HepG2 (cell line): Measurements from ENCODE around the gene LYSMD1. TPM values are rescaled to one million over a fixed set of nuclear protein-coding genes. Genes with fewer than 3 reads are reported as not detected.

Experiments
- ARHGAP35 ChIP-seq: sonication (generic); formaldehyde crosslinking; IDR thresholded peaks from 2 replicates; pipeline ENCODE4 v1.9.0; 2022; ENCODE audit warnings: mild to moderate bottlenecking, inconsistent platforms, moderate library complexity, missing genetic modification reagents, borderline replicate concordance
- ATF7 ChIP-seq, 2 experiments: fragments of 450-650 bp in 1 of 2; sonication (generic) in 1 of 2; formaldehyde crosslinking in 1 of 2; IDR thresholded peaks; 2 replicates each; pipeline versions ENCODE4 v1.4.0 to v1.6.1; 2016 to 2020; ENCODE audit warnings: antibody characterized with exemption in 1 of 2, mild to moderate bottlenecking in 1 of 2, missing genetic modification reagents in 1 of 2
- FOXJ3 ChIP-seq: sonication (generic); formaldehyde crosslinking; IDR thresholded peaks from 2 replicates; pipeline ENCODE4 v1.4.0; 2020; ENCODE audit warnings: missing genetic modification reagents, mild to moderate bottlenecking, borderline replicate concordance
- GLMP ChIP-seq: sonication (generic); formaldehyde crosslinking; IDR thresholded peaks from 2 replicates; pipeline ENCODE4 v1.9.0; 2021; ENCODE audit warnings: missing genetic modification reagents, mild to moderate bottlenecking, borderline replicate concordance
- GRHL1 ChIP-seq: sonication (generic); formaldehyde crosslinking; conservative IDR thresholded peaks from 2 replicates; pipeline ENCODE4 v1.8.0; 2022; ENCODE audit warnings: missing genetic modification reagents
- HHEX ChIP-seq: IDR thresholded peaks from 2 replicates; pipeline ENCODE4 v1.6.1; 2016; ENCODE audit warnings: control low read depth
- IKZF4 ChIP-seq: sonication (generic); formaldehyde crosslinking; IDR thresholded peaks from 2 replicates; pipeline ENCODE4 v1.5.1; 2020; ENCODE audit warnings: borderline replicate concordance, mild to moderate bottlenecking, low read depth, missing genetic modification reagents; ENCODE audit errors: not compliant biosample characterization
- KLF6 ChIP-seq: IDR thresholded peaks from 2 replicates; pipeline ENCODE4 v1.8.0; 2016; ENCODE audit warnings: missing biosample characterization, missing genetic modification reagents
- LRRFIP1 ChIP-seq: sonication (generic); formaldehyde crosslinking; conservative IDR thresholded peaks from 2 replicates; pipeline ENCODE4 v1.4.0; 2020; ENCODE audit warnings: missing genetic modification reagents
- NCOA2 ChIP-seq: sonication (generic); formaldehyde crosslinking; IDR thresholded peaks from 2 replicates; pipeline ENCODE4 v1.8.0; 2022; ENCODE audit warnings: inconsistent platforms
- SALL2 ChIP-seq: sonication (generic); formaldehyde crosslinking; IDR thresholded peaks from 2 replicates; pipeline ENCODE4 v1.8.1; 2023; ENCODE audit warnings: mild to moderate bottlenecking, missing genetic modification reagents, inconsistent platforms
- SMARCC2 ChIP-seq: fragments of 450-650 bp; IDR thresholded peaks from 2 replicates; pipeline ENCODE4 v1.6.1; 2017; ENCODE audit warnings: antibody characterized with exemption, mild to moderate bottlenecking
- SOX6 ChIP-seq, 2 experiments: fragments of 450-650 bp in 1 of 2; sonication (generic) in 1 of 2; formaldehyde crosslinking in 1 of 2; IDR thresholded peaks; 2 replicates each; pipeline versions ENCODE4 v1.4.0 to v1.6.1; 2017 to 2020; ENCODE audit warnings: antibody characterized with exemption in 1 of 2, mild to moderate bottlenecking in 1 of 2, missing genetic modification reagents in 1 of 2
- SRF ChIP-seq: IDR thresholded peaks from 2 replicates; pipeline ENCODE4 v1.6.1; 2011; ENCODE audit warnings: mild to moderate bottlenecking, low read depth, low read length, moderate library complexity
- ZFP82 ChIP-seq: sonication (generic); formaldehyde crosslinking; IDR thresholded peaks from 2 replicates; pipeline ENCODE4 v1.5.1; 2020; ENCODE audit warnings: mild to moderate bottlenecking, missing genetic modification reagents, borderline replicate concordance
- ZNF317 ChIP-seq: sonication (generic); formaldehyde crosslinking; IDR thresholded peaks from 2 replicates; pipeline ENCODE4 v1.5.0; 2020; ENCODE audit warnings: mild to moderate bottlenecking, missing genetic modification reagents
- ZNF513 ChIP-seq: sonication (generic); formaldehyde crosslinking; conservative IDR thresholded peaks from 2 replicates; pipeline ENCODE4 v1.5.0; 2020; ENCODE audit warnings: missing genetic modification reagents
- ZNF547 ChIP-seq: sonication (generic); formaldehyde crosslinking; IDR thresholded peaks from 2 replicates; pipeline ENCODE4 v1.5.1; 2020; ENCODE audit warnings: mild to moderate bottlenecking, missing genetic modification reagents
- ZNF580 ChIP-seq: IDR thresholded peaks from 2 replicates; pipeline ENCODE4 v1.6.1; 2016; ENCODE audit warnings: low read depth, borderline replicate concordance
- ZNF605 ChIP-seq: sonication (generic); formaldehyde crosslinking; IDR thresholded peaks from 2 replicates; pipeline ENCODE4 v1.8.0; 2022; ENCODE audit warnings: mild to moderate bottlenecking, missing genetic modification reagents
- ZNF773 ChIP-seq: sonication (generic); formaldehyde crosslinking; IDR thresholded peaks from 2 replicates; pipeline ENCODE4 v1.4.0; 2020; ENCODE audit warnings: missing genetic modification reagents, borderline replicate concordance
- ZSCAN31 ChIP-seq: sonication (generic); formaldehyde crosslinking; IDR thresholded peaks from 2 replicates; pipeline ENCODE4 v1.5.0; 2020; ENCODE audit warnings: low read depth, mild to moderate bottlenecking, missing genetic modification reagents
- polyA plus RNA-seq, 8 experiments: library from polyadenylated mRNA; depleted of rRNA in 3 of 8; stranded (reverse) in 7 of 8; unstranded in 1 of 8; fragments of >200 nt; fragmentation: Illumina TruSeq in 4 of 8; extraction: Trizol in 4 of 8; gene quantifications; 2 replicates each; pipeline versions ENCODE4 v1.2.1 to v1.2.3, GENCODE V29; 2011 to 2016; ENCODE audit warnings: low read depth in 4 of 8, missing spikeins in 1 of 8, mixed read lengths in 1 of 8; ENCODE audit not compliant: insufficient read depth in 1 of 8
- total RNA-seq, 5 experiments: library from RNA; depleted of rRNA; stranded (reverse); fragments of >200 nt; fragmentation: Illumina TruSeq; extraction: Trizol; gene quantifications; 2 replicates each; pipeline ENCODE4 v1.2.3, GENCODE V29; 2016; ENCODE audit warnings: low read depth in 1 of 5

Gene LYSMD1
- total and polyA plus RNA-seq, 2 of the 13 experiments (the other 11 are each of a cell fraction or from before 2014, with no cell fraction given): 3.8 to 4.8 TPM

- TF ChIP-seq IKZF4 (CRISPR knock-in tag) (no peak), SOX6 (IDR thresholded peaks at IDR 0.05) (no peak), SOX6 (CRISPR knock-in tag; IDR thresholded peaks at IDR 0.05) (peak; percentile 68), HHEX (CRISPR knock-in tag) (no peak), ATF7 (IDR thresholded peaks at IDR 0.05) (no peak), ATF7 (CRISPR knock-in tag; IDR thresholded peaks at IDR 0.05) (no peak), SRF (peak; percentile 97), ARHGAP35 (CRISPR knock-in tag) (no peak), ZNF547 (CRISPR knock-in tag) (no peak), FOXJ3 (CRISPR knock-in tag) (peak; percentile 10; the same call in 1 of the 2 replicates), SALL2 (CRISPR knock-in tag) (peak; percentile 97), ZSCAN31 (CRISPR knock-in tag) (0 out of 2 replicates have a peak, but pooled peaks have one; percentile 39), LRRFIP1 (CRISPR knock-in tag) (no peak), GLMP (CRISPR knock-in tag) (no peak), ZNF580 (CRISPR knock-in tag) (peak; percentile 72), ZNF605 (CRISPR knock-in tag) (peak; percentile 95), ZNF773 (CRISPR knock-in tag) (no peak), GRHL1 (no peak), KLF6 (CRISPR knock-in tag) (peak; percentile 91), SMARCC2 (no peak), ZNF513 (CRISPR knock-in tag) (no peak), ZFP82 (CRISPR knock-in tag) (no peak; the same call in 1 of the 2 replicates), NCOA2 (peak; percentile 69), ZNF317 (0 out of 2 replicates have a peak, but pooled peaks have one; percentile 15)
Observed at GRCh38 chr1:151189637-151190445, 24.1 kb upstream of the LYSMD1 start, which contains the start of gene VPS72 (continued).
